HG03139 (cell line): Measurements from ENCODE around the gene FYN.

Experiments used
- ATAC-seq: cut with Tn5 transposase; IDR thresholded peaks from one replicate; pipeline ENCODE4 v1.9.1; 2021; ENCODE audit not compliant: unreplicated experiment

FYN gene

DNA sequence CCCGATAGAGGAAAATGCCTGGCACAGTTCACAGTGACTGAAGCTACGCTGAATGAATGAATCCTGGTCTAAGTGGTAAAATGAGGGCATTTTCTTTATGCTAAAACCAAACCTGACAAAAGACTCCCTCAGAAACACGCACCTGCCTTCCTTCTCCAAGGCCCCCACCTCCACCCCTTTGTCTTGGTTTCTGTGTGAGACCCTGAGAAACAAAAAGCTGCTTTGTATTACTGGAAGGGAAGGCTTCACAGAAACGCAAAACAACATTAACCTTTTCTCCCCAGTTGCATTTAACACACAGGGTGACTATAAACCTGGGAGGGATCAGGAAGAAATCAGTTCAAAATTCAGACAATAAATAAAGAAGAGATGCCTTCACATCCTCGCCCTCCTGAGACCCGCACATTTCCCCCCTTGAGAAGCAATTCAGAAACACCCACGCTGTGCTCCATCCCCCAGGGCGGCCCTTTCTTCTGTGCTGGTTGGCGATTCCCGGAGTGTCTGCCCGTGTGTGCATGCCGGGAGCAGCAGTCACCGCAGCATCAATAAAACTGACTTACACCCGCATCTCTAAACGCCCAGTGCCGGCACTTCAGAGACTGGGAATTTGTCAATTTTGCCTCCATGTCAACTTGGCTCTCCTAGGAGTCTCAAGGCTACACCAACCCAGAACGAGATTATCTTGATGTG lies 200.3 kb downstream of the FYN start:
- no peak for ATAC-seq

DNA sequence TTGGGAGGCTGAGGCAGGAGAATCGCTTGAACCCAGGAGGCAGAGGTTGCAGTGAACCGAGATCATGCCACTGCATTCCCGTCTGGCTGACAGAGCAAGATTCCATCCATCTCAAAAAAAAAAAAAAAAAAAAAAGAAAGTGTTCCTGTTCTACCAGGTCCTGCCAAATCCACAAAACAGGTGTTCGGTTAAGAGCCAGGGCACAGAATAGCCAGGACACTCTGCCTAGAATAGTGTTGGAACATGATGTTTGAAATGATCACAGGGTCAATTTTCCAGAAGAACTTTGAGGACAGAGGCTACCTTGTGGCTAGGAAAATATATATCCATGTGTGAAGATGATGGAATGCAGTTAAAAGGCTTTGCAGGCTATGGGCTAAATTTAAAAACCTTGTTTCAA lies 203.9 kb downstream of the FYN start:
- ATAC-seq, result no peak

DNA sequence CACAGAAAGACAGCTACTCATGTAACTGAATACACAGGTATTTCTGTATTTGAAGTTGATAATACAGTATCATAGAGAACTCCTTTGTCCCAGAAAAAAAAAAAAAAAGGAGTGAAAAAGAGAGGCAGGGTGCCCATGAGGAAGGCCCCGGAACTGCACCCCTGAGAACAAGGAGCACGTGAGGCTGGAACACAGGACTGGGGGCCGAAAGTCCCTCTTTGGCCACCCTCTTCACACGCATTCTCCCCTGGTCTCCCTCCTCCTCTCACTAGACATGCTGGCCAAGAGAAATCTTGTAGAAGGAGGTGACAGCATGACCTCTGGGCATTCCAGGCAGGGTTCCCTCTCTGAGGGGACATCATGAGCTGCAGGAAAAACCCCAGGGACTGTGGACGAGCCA lies 204.8 kb downstream of the FYN start:
- ATAC-seq, result no peak

DNA sequence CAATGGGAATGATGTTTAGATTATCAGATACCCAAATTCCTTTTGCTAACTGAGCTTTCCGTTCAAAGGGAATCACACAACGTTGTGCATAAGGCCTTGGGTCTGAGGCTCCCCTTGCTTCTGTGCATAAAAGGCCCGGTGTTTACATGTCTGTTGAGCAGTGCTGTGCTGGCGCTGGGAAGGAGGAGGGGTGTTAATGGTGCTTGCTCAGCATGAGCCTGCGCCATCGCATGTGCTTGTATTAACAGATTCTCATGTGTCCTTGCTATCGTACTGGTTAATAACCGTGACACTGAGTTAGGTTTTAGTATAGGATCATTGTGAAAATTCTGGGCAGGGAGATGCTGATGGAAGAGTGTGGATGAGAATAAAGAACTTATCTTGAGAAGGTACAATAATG lies 205.3 kb downstream of the FYN start:
- no peak for ATAC-seq

DNA sequence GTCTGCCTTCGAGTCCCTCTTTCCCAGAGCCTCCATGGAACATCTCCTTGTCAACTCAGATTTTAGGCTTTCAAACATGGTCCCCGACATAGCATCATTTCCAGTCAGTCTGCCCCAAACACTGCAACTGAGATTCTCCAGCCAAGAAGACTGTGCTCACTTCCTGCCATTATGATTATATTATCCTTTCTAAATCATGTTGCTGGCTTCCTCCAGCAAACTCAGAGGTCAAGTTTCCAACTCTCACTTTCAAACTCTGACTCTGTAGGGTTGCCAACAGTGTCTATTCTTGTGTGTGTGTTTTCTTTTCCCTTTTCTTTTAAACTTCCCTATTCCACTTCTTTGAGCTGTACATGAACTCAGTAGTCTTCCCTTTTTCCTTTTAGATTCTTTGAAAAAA lies 206.4 kb downstream of the FYN start:
- no peak for ATAC-seq

DNA sequence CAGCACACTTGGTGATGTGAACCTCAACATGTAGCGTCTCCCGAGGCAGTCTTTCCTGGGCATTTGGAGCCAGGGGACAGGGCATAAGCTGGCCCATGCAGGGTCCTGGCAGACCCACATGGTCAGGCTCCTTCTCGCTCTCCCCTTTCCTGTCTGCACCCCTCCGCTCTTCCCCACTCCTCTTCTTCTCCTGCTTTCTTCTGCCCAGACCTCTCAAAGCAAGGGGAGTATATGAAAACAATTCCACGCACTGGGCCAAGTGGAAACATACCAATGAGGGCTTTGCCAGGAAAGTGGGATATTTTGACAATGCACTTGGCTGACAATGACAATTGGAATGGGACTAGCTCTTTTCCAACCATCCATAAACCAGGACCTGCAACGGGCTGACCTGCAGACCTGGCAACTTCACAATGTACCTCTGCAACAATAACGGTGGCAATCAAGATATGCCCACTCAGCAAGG lies 208.7 kb downstream of the FYN start:
- no peak for ATAC-seq

DNA sequence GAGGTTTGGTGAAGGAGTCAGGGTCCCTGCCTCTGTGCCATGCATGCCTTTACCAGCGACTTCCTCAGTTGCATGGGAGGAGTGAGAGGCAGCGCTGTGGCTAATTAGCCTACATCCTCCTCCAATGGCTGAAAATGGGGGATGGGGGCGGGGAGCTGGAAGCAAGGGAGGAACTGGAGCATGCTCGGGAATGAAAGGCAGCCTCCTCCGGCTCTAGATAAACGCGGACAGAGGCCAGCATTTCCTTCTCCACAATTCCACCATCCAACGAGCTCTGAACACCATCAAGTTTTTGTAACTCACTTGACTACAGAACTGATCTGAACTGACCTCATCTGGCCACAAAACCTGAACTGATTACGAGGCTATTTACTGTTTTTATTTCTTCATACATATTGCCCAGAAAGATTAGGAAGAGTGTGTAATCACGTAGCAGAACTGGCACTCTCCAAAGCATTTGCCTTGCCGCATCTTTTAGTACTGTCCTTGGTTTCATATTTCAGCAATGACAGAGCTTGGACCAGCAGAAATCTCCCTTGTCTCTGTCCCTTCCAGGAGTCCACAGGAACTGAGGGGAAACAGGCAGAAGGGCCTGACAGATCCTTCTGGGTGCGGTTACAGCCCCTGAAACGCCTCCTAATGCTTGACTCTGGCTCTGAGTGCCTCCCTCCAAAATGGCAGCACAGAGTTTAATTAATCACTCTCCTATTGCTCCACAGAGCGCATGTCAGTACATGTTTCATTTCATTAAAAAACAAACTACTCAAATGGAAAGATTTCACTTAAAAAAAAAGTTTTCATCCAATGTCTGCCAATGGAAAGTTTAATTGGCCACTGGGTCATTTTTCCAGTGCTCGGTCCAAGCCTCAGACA lies 209.3 kb downstream of the FYN start:
- no peak for ATAC-seq

DNA sequence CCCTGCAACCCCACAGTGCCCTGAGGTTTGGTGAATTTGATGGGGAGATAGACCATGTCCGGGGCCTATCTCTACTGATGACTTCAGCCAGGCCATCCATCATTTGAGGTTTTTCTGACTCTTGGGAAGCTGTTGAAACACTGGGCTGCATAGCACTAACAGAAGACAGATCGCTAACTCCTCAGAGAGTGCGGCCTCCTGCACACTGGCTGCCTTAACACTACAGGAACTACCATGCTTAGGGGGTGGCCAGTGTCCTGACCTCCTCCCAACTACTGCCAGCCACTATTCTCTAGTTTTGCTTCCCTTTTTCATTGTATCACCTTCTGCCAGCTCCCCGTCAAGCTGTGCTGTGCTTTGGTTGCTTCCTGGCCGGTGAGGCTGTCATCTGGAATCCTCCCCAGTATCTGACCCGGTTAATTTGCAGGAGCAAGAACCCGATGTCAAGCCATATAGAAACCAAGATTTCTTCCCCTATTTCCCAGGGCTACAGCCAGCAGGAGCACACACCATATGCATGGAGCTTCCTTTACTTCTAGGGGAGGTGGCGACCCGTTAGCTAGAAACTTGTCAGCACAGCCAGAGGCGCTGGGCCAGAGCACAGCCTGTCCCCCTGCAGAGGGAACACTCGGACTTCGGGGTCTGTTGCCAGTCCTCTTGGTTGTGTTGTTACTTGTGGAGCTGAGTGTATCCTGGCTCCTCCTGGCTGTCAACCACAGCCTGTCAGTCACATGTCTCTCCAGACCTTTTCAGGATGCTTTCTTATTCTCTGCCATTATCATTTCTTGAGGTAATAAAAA lies 210.3 kb downstream of the FYN start:
- ATAC-seq, result no peak

DNA sequence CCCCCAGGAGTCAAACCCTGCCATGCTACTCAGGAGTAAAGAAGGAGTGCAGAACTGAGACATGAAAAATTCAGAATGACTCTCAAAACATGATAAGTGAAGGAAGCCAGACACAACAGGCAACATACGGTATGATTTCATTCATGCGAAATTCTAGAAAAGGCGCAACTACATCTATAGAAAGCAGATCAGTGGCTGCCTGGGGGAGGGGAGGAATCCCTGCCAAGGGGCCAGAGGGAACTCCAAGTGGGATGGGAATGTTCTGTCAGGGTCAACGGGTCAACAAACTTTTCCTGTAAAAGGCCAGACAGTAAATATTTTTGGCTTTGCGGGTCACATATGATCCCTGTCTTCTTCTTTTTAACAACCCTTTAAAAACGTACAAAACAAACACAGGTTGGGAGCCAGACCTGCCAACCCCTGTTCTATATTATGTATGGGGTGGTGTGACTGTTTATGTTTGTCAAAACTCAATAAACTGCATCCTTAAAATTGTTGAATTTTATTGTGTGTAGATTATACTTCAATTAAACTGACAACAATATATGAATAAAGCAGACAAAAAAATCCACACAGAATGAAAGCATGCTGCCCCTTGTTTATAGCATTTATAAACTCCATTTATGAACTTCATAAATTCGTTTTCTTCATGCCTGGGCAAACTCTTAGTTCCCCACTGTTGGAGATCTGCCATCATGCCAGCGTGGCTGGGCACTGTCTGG lies 211.0 kb downstream of the FYN start:
- no peak for ATAC-seq

DNA sequence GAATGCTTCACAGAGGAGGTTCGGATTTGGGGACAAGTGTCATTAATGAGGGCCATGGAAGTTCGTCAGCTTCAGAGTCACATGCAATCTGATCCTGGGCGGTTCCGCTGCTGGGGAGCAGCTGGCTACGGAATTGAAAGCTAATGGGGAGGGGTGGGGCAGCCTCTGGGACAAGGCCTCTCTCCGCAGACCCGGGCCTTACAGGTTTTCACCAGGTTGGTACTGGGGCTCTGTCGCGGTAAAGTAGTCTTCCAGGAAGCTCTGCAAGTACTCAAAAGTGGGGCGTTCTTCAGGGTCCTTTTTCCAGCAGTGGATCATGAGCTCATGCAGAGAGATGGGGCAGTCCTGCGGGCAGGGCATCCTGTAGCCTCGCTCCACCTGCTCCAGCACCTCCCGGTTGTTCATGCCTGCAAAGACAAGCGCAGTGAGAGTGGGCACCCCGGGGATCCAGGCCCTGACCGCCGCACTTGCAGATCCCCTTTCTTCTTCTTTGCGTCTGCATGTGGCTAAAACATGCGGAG lies 211.7 kb downstream of the FYN start:
- ATAC-seq, result no peak

DNA sequence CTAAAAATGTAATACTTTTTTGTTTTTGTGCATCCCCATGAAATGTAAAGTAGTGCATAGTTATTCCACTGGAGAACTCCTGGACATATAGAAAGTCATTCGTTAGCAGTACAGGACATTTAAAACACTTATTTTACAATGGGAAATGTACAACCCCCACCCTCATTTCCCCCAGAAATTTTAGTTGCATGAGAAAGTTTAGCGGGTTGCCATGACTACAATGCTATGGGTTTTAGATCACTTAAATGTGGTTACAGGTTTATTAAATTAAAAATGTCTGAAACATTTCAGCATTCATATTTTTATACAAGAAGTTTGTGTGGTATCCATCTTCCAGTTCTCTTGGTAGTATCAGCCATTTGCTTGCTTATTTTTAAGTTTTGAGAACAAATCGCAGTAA lies 212.7 kb downstream of the FYN start:
- no peak for ATAC-seq

DNA sequence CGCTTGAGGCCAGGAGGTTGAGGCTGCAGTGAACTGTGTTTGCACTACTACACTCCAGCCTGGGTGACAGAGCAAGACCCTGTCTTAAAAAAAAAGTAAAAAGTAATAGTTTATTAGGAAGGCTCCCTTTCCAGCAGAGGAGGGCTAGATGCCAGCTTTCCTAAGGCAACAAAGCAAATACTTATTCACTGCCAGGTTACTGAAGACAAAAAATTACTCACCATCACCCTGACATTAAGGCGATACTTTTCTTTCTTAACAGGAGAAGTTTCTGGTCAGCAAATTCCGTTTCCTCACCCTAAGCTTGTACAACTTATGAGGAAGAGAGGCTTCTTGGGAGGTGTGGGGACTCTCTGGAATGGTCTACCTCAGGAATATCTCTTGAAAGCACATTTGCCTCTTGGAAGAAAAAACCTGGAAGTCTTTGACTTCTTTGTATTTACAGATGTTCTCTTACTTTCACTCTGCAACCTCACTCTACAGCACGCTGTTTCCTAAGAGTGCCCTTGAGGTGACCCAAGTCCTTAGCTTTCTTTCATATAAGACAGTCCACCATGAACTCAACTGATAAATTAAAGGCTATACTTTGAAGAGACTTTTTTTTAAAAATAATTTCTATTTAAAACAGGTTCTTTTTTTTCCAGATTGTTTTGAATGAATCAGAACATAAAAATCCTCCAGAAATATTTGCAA lies 214.6 kb downstream of the FYN start:
- ATAC-seq, result no peak

DNA sequence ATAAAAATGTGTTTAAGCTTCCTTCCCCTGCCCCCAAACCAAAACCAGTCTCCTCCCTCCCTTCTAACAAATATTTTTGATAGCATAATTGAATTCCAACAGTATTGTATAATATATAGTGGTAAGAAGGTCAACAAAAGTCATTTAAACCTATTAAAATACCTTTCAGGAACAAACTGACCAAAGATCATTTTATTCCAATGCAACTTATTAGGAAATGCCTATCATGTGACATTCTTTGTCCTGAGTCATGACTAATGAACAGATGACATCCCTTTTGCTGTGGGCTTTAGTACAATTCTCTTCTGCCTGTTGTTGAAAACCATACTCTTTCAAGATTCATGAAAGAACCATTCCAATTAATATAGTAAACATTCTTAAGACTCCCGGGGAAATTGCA lies 216.1 kb downstream of the FYN start:
- no peak for ATAC-seq

DNA sequence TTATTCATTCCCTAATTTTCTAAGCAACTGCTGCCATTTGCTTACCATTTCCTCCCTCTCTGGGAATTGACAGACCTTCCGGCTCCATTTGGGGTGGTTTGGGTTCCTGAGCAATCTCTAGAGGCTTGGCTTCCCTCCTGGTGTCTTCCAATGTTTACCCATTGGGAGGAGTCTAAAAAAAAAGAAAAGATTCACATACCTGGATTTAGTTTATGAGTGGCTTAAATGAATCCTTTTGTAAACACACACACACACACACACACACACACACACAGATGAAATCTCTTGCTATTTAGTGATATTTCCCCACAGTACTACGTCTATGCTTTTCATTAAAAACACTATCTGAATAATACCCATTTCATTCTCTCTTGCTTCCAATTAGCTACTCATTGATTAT lies 219.3 kb downstream of the FYN start:
- no peak for ATAC-seq

DNA sequence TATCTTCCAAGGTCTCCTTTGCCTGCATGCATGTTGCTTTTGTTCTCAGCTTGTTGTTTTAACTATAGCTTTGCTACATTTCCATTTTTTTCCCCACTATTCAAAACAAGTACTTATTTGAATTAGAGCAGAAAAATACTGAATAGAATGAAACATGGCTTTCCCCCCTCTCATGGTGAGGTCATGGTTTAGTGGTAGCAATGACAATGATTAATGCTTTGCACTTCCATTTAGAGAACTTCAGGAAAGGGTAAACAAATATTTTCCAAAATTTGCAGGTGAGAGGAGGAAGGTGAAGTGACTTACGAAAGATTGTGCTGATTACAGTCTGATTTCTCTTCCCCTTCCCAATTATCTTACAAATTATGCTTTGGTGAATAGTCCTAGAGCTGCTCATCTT lies 219.8 kb downstream of the FYN start:
- ATAC-seq, result no peak

DNA sequence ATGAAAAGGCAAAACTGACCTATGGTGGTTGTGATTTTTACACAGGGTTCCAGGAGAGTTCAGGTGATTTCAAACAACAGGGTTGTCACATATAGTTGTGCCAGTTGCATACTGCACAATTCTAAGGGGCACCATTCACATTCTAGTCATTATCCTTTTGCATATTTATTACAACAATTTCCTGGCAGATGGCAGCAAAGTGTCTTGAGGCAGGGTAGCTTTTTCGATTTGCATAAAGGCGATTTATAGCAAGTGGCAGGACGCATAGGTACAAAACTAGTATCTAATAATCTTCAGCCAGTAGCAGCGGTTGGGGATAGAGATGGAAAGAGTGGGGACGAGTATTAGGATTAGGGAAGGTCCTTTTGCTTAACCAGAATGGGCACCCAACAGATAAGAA lies 221.1 kb downstream of the FYN start:
- ATAC-seq, result no peak

DNA sequence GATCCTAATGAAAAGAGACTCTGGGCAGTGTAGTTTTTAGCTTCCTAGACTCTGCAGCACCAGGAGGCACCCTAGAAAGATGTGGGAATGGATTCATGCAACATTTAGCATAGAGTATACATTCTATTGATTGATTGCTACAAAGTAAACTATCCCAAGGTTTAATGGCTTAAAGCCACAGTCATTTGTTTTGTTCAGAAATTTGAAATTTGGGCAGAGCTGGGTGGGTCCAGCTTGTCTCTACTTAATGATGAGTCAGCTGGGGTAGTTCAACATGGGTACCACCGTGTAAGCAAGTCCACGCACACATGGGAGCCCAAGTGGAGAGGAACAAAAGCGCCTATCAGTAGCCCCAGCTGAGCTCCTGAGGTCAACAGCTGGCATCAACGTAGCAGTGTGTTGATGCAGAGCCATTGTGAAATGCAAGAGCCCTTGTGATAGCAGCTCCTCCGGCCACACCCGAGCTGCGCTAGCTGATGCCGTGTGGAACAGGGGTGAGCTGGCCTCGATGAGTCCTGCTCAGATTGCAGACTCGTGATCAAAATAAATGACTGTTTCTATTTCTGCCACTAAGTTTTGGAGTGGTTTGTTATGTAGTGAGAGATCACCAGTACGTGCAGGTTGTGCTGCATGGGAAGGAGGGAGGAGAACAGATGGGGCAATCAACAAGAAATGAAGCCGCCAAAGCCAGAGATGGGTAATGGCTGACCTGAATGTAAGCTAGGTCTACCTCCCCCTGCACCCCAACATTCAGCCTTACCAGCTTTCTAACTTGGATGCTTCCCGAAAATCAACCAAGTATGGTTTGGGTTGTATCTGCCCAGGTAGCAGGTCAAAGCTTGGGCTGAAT lies 221.8 kb downstream of the FYN start:
- ATAC-seq, result no peak

DNA sequence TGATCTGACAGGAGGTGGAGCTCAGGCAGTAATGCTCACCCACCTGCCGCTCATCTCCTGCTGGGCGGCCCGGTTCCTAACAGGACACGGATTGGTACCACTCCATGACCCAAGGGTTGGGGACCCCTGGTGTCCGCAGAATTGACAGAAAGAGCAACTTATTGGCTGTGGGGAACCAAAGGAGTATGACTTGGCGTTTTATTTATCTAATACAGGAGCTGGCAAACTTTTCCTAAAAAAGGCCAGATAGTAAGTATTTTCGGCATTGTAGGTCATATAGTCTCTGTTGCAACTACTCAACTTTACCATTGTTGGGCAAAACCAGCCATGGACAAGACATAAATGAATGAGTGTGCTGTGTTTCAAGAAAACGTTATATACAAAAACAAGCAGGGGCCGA lies 223.2 kb downstream of the FYN start:
- no peak for ATAC-seq

DNA sequence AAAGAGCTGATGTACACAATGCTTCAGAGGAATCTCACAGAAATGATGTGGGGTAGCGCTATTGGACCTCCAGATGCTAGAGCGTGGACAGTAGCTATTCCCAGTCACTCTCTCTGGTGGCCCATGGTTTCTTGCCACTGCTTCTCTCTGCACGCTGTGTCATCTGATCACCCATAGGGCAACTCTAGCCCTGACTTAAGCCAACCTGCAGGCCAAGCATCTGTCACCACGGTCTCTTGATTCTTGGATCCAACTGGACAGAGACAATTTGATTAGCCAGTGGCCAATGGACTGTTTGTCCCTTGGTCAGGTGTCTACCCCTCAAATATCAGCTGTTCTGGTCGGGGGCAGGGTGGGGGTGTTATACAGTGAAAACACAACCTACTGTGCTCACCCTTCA lies 225.2 kb downstream of the FYN start:
- no peak for ATAC-seq
